Sigmoid colon (tissue), 4 donors: Measurements from ENCODE around the gene IL15RA.

ENCODE experiments used
- CTCF ChIP-seq, 4 experiments: fragments of 450-650 bp in 3 of 4; fragments of 200-600 bp in 1 of 4; IDR thresholded peaks; one replicate each; pipeline ENCODE4 v1.5.1; 2016 to 2019; ENCODE audit warnings: antibody characterized with exemption in 4 of 4, mild to moderate bottlenecking in 3 of 4, moderate library complexity in 2 of 4
- EP300 ChIP-seq, 4 donors: sonication (generic); formaldehyde crosslinking; IDR thresholded peaks; one replicate each; pipeline ENCODE4 v1.6.1; 2017; ENCODE audit warnings: antibody characterized with exemption in 4 of 4
- POLR2A ChIP-seq, 2 donors: fragments of 450-650 bp; IDR thresholded peaks; one replicate each; pipeline ENCODE4 v1.6.1; 2016; ENCODE audit warnings: antibody characterized with exemption in 2 of 2, mild to moderate bottlenecking in 2 of 2, moderate library complexity in 2 of 2
- POLR2AphosphoS5 ChIP-seq, 4 donors: sonication (generic); formaldehyde crosslinking; IDR thresholded peaks; one replicate each; pipeline ENCODE4 v1.6.1; 2017; ENCODE audit warnings: antibody characterized with exemption in 4 of 4

DNA sequence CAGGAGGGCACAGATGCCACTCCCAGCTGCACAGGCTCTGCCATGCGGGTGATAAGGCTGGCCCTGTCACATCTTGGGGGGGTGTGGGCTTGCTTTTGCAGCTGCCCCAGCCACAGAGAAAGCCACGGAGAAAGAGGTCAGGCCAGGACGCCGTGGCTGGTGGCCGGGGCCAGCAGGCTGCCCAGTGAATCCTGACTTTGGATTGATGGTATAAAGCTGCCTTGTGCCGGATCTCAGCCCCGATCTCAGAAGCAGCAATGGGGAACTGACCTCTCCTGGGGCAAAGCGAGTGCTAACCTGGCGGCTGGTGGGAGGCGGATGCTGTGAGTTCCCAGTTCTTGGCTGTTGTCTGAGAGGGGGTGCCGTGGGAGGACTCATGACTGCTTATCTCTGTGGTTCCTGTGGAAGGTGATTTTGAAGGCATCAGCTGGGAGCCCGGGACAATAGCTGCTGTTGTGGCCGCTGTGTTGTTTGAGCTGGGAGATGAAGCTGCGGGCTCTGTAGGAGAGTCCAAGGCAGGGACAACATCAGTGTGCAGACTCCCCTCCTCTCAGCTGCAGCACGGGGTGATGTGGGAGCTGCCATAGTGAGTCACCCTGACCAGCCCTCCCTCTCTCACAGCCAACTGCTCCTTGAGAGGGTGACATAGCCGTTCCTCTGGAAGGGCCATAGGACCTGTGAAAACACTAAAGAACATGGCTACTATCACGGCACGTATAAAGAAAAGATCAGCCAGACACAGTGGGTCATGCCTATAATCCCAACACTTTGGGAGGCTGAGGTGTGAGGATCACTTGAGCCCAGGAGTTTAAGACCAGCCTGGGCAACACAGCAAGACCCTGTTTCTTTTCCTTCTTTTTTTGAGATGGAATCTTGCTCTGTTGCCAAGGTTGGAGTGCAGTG is 17.0 kb downstream of the IL15RA start:
- TF ChIP-seq CTCF (IDR thresholded peaks at IDR 0.05) (no peak), EP300 (IDR thresholded peaks at IDR 0.05) (no peak), POLR2A (IDR thresholded peaks at IDR 0.05) (no peak), POLR2AphosphoS5 (IDR thresholded peaks at IDR 0.05) (no peak)
